ENCODE data around the gene ARID1B.

- no peak for TF ChIP-seq CTCF (conservative IDR thresholded peaks at IDR 0.05)
- no peak for TF ChIP-seq ZFX (IDR thresholded peaks at IDR 0.05)
These were observed 82.5 kb downstream of the ARID1B start for GRCh38 chr6:156859686-156860085.
